ENCODE measurements around the gene RLN3.

- TF ChIP-seq CTCF (IDR thresholded peaks at IDR 0.05) (no peak), POLR2A (IDR thresholded peaks at IDR 0.05) (no peak)
These were observed 46.5 kb upstream of the RLN3 start for GRCh38 chr19:13981467-13981866.

All from body of pancreas (tissue), 4 donors.